Loucy (cell line): ENCODE results near the gene DGCR8.

ENCODE experiments used
- EZH2phosphoT487 ChIP-seq: fragments of 200-600 bp; IDR thresholded peaks from 2 replicates; pipeline ENCODE4 v1.6.1; 2018; ENCODE audit warnings: antibody characterized with exemption, mild to moderate bottlenecking, moderate library complexity, borderline replicate concordance
- TF ChIP-seq, protein P1 (sequence below): fragments of 200-600 bp; sonication (generic); conservative IDR thresholded peaks from 2 replicates; pipeline ENCODE4 v1.5.1; 2014; ENCODE audit warnings: mild to moderate bottlenecking, antibody characterized with exemption, low read length

- TF ChIP-seq, protein P1, sequence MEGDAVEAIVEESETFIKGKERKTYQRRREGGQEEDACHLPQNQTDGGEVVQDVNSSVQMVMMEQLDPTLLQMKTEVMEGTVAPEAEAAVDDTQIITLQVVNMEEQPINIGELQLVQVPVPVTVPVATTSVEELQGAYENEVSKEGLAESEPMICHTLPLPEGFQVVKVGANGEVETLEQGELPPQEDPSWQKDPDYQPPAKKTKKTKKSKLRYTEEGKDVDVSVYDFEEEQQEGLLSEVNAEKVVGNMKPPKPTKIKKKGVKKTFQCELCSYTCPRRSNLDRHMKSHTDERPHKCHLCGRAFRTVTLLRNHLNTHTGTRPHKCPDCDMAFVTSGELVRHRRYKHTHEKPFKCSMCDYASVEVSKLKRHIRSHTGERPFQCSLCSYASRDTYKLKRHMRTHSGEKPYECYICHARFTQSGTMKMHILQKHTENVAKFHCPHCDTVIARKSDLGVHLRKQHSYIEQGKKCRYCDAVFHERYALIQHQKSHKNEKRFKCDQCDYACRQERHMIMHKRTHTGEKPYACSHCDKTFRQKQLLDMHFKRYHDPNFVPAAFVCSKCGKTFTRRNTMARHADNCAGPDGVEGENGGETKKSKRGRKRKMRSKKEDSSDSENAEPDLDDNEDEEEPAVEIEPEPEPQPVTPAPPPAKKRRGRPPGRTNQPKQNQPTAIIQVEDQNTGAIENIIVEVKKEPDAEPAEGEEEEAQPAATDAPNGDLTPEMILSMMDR, result no peak
- TF ChIP-seq EZH2phosphoT487, result no peak
Measured at GRCh38 chr22:20131597-20131858, 51.5 kb downstream of the DGCR8 start, which contains the start of gene ZDHHC8.
